GM21529 (cell line): ENCODE data around the gene CIT.

Experiments used
- ATAC-seq: cut with Tn5 transposase; IDR thresholded peaks from one replicate; pipeline ENCODE4 v1.9.1; 2021; ENCODE audit not compliant: unreplicated experiment

CIT gene

DNA sequence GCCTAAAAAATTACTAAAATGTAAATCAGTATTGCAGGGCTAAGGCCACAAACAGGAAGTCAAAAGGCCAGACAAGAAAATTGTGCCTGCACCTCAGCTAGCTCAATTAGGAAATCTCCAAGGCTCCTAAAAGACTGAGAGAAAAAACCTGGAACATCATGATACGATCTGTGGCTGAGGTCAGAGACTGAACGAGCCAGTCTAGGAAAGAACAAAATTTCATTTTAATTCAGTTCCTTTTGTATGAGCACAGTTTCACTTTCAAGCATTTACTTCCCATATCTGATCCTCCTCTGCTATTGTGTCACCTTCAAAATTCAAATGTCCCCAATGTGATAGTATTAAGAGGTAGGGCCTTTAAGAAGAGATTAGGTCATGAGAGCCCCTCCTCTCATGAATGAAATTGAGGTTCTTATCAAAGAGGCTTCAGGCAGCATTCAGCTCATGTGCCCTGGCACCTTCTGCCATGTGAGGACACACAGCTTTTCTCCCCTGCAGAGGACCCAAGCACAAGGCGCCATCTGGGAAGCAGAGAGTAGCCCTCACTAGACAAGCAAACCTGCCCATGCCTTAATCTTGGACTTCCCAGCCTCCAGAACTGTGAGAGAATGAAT, 194.4 kb downstream of the CIT start:
- peak; percentile 49 for ATAC-seq

DNA sequence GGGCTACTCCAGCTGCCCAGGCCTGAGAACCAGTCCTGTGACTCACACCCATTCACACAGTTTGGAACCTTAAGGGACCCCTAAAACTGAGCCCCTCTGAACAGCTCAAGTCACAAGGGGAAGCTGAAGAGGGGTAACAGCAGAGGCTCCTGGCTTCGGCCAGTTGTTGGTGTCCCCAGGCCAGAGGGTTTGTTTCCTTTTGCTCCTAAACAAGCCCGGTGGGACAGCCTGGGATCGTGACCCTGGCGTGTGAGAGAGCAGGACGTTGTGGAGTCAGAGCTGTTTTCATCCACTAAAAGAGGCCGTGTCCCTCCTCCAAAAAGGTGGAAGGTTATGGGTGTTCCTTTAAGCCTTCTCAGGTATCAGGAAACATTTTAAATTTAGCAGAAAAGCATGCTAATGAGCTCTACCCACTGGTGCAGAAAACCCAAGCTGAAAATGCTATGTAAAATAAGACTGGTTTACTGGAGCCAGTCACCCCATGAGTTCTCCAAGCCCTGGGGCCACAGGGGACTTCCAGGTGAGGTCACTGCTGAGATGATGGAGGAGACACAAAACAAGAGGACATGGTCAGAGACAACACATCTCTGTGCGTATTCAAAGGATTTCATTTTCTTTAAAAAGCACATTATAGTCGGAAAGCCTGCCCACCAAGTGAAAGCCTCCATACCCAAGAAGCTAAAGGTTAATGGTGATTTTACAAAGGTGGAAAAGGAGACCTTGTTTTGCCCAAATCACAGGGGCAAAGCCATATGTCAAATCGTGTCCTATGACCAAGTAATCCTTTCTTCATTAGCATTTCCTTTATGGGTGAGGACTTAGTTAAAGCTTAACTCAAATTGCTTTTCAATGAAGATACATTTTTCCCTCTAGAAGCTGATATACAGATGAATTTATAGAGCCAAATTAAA, 195.1 kb downstream of the CIT start:
- ATAC-seq, result peak; percentile 69

DNA sequence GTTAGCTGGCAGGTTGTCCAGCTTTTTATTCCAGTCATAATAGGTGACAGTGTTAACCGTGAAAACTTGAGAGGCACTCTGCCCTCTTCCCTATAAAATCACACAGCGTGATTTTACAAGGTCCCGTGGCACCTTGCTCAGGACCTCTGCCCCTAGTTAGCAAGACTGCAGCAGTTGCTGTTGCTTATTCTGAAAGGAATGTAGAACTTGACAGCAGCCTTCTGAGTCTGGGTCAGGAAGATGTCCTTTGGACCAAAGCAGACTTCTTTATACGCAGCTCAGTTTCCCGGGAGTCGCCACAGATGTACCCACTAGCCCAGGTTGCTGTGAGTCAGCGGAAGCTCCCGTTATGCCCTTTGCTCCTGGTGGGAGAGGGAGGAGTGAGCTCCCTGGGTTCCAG, 196.0 kb downstream of the CIT start:
- no peak for ATAC-seq

DNA sequence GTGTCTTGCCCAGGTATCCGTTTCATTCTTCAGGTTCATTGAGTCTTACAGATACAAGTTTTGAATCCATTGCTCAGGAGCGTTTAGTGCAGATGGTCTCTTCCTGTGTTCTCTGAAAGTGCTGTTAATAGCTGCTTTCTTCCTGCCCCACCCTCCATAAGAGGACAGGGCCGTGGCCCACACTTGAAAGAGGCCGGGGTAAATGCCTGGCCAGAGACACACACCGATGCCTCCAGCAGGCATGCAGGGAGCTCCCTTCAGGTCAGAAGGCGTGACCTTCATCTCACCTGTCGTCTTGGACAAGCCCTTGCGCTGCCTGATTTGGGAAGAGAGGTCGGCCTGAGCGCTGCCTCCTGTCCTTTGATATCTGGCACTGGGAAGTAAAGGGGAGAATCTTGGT, 197.6 kb downstream of the CIT start:
- ATAC-seq, result no peak

DNA sequence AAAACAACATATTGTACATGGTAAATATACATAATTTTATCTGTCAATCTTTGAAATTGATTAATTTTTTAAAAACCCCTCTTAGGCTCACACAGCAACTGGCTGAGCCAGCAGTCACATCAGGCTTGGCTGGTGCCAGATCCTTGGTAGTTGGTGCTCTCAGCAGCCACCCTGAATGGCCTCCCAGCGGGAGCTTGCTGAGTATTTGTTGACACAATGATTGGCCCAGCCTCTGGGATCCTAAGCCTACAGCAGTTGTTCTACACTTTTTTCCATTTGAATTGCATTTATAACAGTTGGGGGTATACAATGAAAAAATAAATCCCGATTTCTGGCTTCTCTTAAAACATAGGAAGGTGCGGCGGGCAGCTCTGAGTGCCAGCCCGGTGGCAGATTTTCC, 198.0 kb downstream of the CIT start:
- no peak for ATAC-seq

DNA sequence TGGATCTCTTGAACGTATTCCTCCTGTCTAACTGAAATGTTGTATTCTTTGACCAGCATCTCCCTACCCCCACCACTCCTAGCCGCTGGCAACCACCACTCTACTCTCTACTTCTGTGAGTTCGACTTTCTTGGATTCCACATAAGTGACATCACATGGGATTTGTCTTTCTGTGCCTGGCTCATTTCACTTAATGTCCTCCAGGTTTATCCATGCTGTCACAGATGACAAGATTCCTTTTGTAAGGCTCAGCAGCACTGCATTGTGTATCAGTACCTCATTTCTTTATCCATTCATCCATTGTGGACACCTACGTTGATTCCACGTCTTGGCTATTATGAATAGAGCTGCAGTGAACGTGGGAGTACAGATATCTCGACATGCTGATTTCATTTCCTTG, 198.7 kb downstream of the CIT start:
- no peak for ATAC-seq

DNA sequence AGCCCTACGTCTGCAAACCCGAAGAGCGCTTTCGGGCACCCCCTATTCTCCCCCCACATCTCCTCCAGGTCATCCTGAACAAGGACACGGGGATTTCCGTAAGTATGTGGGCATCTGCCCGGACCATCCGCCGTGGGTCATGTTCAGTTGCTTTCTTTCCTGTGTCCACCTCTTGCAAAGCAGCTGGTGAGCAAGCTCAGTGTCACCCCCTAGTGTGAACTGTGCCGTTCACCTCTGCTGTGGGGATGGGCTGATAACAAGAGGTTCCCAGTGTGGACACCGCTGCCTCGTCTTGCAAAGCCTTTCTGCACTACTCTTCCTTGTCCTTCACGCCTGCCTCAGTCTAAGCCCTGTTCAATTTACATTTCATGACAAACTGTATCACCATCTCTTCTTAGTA, 200.5 kb downstream of the CIT start:
- no peak for ATAC-seq

DNA sequence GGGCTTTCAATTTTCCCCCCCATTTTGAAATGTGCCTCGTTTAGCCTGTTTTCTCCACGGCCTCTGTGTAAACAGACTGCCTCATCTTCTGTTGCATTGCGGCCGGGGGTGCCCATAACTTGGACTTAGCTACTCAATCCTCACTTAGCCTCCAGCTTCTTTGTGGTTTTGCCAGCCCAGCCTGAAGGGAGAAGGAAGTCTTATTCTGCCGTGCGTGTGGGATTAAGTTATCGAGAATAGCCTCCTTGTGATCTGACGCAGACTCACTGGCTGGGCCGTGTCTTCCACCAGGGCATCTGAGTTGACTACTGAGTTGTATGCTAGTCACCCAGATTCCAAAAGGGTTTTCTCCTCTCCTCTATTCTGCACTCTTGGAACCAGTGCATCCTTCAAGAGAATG, 201.1 kb downstream of the CIT start:
- ATAC-seq, result no peak

DNA sequence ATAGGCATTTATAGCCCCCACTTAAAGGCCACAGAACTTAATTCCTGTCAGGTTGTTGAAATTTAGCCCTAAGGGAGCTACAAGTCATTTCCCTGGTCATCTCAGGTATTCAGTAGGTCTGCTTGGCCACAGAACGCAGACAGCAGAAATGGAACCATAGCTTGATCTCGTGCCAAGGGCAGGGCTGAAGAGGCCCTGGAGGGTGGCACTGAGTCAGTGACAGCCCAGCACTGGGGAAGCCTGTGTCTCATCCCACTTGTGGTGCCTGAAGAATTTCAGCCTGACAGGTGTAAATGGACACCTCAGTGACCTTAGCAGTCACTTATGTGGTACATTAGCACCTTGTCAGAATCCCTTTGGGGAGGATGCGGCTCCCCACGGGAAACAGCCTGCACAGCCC, 202.6 kb downstream of the CIT start:
- no peak for ATAC-seq

DNA sequence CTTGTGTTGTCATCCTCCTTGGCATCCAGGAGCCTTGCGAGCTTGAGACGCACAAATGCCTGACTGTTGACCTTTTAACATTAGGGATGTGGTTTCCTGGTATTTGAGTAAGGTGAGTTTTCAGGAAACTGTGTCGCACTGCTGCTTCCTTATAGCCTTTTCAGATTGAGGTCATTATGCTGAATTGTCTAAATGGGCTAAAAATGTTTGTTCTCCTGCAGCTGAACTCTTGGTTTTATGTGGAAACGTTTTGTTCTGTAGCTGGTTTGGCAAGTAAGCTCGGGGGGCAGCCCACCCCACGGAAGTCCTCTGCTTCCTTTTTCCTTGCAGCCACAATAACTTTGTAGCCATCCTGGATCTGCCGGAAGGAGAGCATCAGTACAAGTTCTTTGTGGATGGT, 203.5 kb downstream of the CIT start:
- no peak for ATAC-seq

DNA sequence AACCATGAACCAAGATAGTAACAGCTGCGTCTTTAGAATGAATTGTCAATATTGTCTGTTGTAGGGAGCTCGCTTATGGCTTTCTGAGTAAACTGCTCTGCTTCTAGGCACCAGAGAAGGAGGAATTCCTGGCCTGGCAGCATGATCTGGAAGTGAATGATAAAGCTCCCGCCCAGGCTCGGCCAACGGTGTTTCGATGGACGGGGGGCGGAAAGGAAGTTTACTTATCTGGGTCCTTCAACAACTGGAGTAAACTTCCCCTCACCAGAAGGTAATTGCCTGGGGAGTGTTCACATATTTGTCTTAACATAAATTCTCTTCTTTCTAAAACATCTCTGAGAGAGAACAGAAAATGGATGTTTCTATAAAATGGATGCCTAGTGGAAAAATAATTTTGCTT, 204.9 kb downstream of the CIT start:
- ATAC-seq, result no peak

DNA sequence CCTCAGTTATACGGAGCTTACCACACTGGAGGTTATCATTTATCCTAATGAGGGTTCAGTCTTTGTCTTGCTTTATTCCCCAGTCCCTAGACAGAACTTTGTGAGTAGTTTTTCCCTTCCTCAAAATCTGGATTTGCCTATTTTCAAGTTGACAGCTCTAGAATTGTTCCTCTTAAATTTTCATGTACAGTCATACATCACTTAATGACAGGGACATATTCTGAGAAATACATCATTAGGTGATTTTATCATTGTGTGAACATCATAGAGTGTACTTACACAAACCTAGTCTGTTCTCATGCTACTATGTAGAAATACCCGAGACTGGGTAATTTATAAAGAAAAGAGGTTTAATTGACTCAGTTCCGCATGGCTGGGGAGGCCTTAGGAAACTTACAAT, 206.1 kb downstream of the CIT start:
- ATAC-seq, result no peak

DNA sequence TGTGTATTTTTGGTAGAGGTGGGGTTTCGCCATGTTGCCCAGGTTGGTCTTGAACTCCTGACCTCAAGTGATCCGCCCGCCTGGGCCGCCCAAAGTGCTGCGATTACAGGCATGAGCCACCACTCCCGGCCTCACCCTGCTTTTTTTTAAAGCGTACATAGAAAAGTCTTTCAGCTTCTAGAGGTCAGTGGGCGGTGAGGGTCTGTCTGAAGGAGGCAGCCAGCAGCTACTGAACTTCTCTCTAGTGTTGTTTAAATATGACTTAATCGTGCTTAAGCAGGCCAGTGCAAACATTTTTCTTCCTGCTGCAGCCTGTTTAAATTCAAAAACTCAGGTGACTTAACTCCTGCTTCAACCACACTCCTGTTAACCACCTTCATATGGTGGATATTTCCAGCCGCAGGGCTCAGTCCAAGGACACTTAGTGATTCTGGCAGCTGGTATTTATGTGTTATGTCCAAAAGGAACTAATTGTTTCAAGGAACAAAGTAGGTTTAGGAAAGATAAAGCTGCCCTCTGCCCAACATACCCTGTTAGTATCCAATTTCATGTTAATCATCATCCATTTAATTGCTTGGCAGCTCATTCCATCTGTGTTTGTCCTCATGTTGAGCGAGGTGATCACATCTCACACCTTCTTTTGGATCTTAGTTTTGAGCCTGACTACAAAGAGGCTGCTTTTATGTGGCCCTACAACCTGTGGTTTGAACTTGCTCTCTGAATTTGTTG, 207.2 kb downstream of the CIT start:
- no peak for ATAC-seq

DNA sequence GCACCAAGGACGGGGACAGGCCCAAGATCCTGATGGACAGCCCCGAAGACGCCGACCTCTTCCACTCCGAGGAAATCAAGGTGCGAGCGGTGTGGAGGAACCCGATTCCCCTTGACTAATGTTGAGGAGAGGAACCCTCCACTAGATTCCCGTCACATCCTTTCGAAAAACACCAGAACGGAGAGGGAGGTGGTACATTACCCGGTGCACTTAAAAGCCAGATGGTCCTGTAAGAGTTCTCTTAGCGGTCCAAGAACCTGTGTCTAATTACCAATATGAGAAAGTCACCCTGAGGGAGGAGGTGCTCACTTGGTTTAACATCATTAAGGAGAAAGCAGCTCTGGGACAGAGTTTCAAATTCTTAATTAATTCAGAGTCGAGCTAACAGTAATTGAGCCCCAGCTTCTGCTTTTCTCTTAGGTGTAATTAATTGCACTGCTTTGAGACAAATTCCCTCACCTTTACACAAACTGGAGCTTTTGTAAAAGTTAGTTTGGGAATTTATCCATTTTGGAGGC, 208.7 kb downstream of the CIT start:
- no peak for ATAC-seq

DNA sequence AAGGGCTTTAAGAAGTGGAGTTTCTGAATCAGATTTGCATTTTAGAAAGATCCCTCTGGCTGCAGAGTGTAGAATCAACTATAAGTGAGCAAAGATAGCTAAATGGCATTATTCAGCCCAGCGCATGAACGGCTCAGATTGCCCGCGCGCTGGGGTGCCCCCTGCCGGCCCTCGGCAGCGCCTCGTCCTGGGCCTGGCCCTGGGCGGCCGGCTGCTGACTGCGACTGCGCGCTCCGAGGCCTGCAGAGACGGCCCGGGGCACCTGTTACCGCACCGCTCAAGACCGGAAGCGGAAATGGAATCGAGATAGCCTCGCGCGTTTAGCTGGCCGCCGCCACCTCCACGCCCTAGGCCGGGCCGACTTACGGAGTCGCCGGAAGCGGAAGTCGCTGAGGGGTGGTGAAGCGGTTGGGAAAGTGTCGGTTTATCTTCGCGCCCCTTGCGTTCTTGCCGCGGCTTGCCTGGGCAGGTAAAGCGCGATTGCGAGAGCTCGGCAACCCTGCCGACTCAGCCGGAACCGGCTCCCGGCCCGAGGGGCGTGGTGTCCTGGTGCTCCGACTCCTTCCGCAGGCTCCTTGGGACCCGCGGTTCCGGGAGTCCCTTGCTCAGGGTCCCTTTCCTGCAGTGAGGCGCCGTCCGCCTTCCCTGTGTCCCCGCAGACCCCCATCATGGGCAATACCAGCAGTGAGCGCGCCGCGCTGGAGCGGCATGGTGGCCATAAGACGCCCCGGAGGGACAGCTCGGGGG, 209.4 kb downstream of the CIT start, which contains the start of gene PRKAB1:
PRKAB1 (plus strand) TSS at position 557 of the 747 bp plus-strand sequence; CDS start at position 669, 112 bp downstream.
- peak; percentile 93 for ATAC-seq

DNA sequence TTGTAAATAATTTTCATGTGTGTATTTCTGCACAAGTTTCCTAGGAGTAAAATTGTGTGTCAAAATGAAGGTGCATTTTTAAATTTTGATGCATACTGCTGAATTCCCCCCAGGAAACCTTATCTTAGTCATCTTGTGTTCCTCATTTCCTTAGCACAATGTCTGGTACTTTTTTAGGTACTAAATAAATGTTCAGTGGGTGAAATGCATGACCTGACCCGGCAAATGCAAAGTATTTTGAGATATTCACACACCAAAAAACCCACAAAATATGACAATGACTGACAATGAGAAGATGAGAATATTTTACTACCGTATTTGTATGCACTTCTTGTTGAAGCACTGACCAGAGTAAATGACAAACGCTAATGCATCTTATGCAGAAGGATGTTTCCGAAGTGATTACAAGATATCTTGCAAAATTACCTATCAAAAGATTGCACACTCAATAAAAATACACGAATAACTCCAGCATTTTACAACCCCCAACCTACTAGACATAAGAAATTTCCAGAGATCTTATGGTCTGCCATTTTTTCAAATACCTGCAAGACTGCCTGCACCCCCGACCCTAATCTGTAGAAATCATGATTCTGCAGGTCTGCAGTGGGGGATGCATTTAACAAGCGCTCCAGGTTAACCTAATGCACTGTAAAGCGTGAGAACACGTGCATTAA, 210.1 kb downstream of the CIT start:
- peak; percentile 29 for ATAC-seq

DNA sequence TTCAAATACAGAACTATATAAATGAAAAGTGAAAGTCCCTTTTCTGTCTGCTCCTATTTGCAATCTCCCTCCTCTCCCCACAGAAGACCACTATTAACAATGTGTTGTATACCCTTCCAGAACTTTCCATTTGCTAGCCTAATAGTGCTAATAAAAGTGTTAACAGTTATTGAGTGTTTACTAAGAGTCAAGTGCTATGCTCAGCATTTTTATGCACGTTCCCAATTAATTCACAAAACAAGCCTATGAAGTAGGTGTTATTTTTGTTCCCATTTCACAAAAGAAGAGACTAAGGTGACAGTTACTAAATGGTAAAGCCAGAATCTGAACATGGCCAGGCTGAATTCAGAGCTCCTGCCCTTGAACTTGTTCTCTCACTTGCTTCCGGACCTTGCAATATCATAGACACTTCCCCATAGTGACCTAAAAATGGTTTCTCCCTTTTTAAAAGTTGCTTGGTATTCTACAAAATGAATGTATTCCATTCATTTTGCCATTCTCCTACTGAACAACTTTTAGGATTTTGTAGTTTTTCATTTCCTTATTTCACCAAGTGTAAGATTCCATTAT, 210.8 kb downstream of the CIT start:
- no peak for ATAC-seq

DNA sequence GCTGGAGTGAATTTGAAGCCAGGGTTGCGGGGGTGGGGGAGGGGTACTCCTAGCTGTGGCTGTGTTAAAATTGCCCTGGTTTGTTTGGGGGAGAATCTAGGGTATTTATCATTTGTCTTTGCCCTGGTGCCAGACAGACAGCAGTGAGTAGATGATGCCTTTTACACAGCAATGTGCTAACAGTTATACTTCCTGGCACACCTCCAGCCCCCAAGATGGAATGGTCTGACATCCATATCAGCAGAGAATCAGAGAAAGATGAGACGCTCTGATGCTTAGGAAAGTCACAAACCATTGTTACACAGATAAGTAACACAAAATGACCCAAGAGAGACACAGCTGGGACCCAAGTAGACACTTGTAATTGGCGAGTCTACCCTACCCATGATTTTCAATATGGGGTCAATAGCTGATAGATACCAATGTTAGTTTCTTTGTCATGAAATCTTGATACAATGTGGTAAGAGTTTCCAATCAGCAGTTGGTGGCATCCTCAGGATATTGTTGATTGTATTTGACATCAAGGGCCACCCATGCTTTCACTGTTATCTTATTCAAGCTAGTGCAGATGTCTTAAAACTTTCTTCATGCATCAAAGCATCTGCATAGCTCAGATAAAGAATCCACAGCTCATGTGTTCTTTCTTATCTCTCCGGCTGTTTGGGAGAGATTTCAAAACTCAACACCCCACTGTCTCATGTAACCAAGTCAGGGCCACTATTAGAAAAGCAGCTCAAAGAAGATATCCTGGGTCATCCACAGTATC, 211.8 kb downstream of the CIT start:
- ATAC-seq, result no peak

DNA sequence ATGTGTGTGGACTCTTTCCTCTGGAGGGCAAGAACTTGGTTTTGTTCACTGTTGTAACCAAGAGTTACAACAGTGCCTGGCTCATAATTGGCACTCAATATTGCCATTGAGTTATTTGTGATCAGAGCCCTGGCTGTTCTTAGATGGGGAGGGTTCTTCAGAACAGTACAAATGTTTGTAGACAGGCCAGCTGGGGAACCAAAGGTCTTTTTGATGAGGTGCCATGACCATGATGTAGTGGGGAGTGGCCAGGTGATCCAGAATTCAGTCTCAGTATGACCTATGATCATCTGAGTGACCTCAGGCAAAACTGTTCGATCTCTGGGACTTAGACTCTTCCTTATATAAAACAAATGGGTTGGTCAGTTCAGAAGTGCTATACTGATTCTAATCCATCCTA, 212.5 kb downstream of the CIT start:
- ATAC-seq, result no peak
